Neural cell (in vitro differentiated cells): ENCODE results near the gene COL6A5. TPM values are rescaled to one million over a fixed set of nuclear protein-coding genes. Genes with fewer than 3 reads are reported as not detected.

Source experiments
- H2AFZ ChIP-seq: fragments of 200-600, 300-800 bp; sonication (generic), shearing (Covaris generic); 2 replicates; pipeline ENCODE4 v1.6.0; 2014; ENCODE audit warnings: low read depth, mild to moderate bottlenecking, antibody characterized with exemption, low read length, moderate library complexity
- H3F3A ChIP-seq: fragments of 200-600 bp; shearing (Covaris generic); 2 replicates; pipeline ENCODE4 v1.6.1; 2016; ENCODE audit warnings: mild to moderate bottlenecking, moderate library complexity, mixed read lengths, antibody characterized with exemption, low read length; ENCODE audit not compliant: insufficient read depth, poor library complexity, severe bottlenecking
- H3K27ac ChIP-seq: fragments of 200-600, 300-800 bp; sonication (generic), shearing (Covaris generic); 2 replicates; pipeline ENCODE4 v1.5.1; 2014; ENCODE audit warnings: mild to moderate bottlenecking, low read length, moderate library complexity
- H3K27me3 ChIP-seq: fragments of 300-800, 200-600 bp; sonication (generic), shearing (Covaris generic); 2 replicates; pipeline ENCODE4 v1.6.0; 2014; ENCODE audit warnings: mild to moderate bottlenecking, low read depth, low read length, moderate library complexity; ENCODE audit not compliant: insufficient read depth
- H3K36me3 ChIP-seq: fragments of 300-800, 200-600 bp; sonication (generic), shearing (Covaris generic); 2 replicates; pipeline ENCODE4 v1.5.1; 2014; ENCODE audit warnings: mild to moderate bottlenecking, antibody characterized with exemption, low read length, moderate library complexity; ENCODE audit not compliant: insufficient read depth
- H3K4me2 ChIP-seq: fragments of 300-800, 200-600 bp; sonication (generic), shearing (Covaris generic); 2 replicates; pipeline ENCODE4 v1.6.0; 2014; ENCODE audit warnings: mild to moderate bottlenecking, low read length
- H3K4me3 ChIP-seq: fragments of 300-800, 200-600 bp; sonication (generic), shearing (Covaris generic); 2 replicates; pipeline ENCODE4 v1.5.1; 2014; ENCODE audit warnings: mild to moderate bottlenecking, low read length, moderate library complexity
- H3K79me2 ChIP-seq: fragments of 200-600 bp; shearing (Covaris generic); replicated peaks from 2 replicates; pipeline ENCODE4 v1.6.0; 2014; ENCODE audit warnings: mild to moderate bottlenecking, low read length, moderate library complexity; ENCODE audit not compliant: insufficient read depth
- H3K9ac ChIP-seq: fragments of 300-800, 200-600 bp; sonication (generic), shearing (Covaris generic); 2 replicates; pipeline ENCODE4 v1.6.1; 2016; ENCODE audit warnings: mild to moderate bottlenecking, low read length, mixed read lengths
- H3K9me2 ChIP-seq: fragments of 200-600 bp; shearing (Covaris generic); 2 replicates; pipeline ENCODE4 v1.6.1; 2016; ENCODE audit warnings: mild to moderate bottlenecking, low read length, mixed read lengths; ENCODE audit not compliant: insufficient read depth
- H3K9me3 ChIP-seq: fragments of 200-600, 300-800 bp; sonication (generic), shearing (Covaris generic); 2 replicates; pipeline ENCODE4 v1.6.1; 2016; ENCODE audit warnings: mild to moderate bottlenecking, mixed run types, low read length, moderate library complexity, mixed read lengths
- H4K20me1 ChIP-seq: fragments of 200-600 bp; shearing (Covaris generic); 2 replicates; pipeline ENCODE4 v1.6.1; 2016; ENCODE audit warnings: mild to moderate bottlenecking, mixed run types; ENCODE audit not compliant: insufficient read depth
- EP300 ChIP-seq: fragments of 450-650 bp; conservative IDR thresholded peaks from 2 replicates; pipeline ENCODE4 v1.6.1; 2014; ENCODE audit warnings: antibody characterized with exemption, mild to moderate bottlenecking, moderate library complexity; ENCODE audit not compliant: poor library complexity, severe bottlenecking
- EZH2 ChIP-seq: fragments of 200-600, 300-800 bp; shearing (Covaris generic), sonication (generic); IDR thresholded peaks from 2 replicates; pipeline ENCODE4 v1.6.1; 2014; ENCODE audit warnings: antibody characterized with exemption, low read length, borderline replicate concordance, mild to moderate bottlenecking; ENCODE audit not compliant: insufficient read depth, poor library complexity, severe bottlenecking
- MXI1 ChIP-seq: fragments of 450-650 bp; conservative IDR thresholded peaks from 2 replicates; pipeline ENCODE4 v1.6.1; 2014; ENCODE audit warnings: antibody characterized with exemption, mild to moderate bottlenecking; ENCODE audit not compliant: poor library complexity, severe bottlenecking
- POLR2AphosphoS5 ChIP-seq: IDR thresholded peaks from 2 replicates; pipeline ENCODE4 v1.6.1; 2012
- RAD21 ChIP-seq: fragments of 450-650 bp; conservative IDR thresholded peaks from 2 replicates; pipeline ENCODE4 v1.6.1; 2014; ENCODE audit warnings: antibody characterized with exemption, mild to moderate bottlenecking, moderate library complexity
- SMC3 ChIP-seq: fragments of 450-650 bp; conservative IDR thresholded peaks from 2 replicates; pipeline ENCODE4 v1.6.1; 2014; ENCODE audit warnings: antibody characterized with exemption, mild to moderate bottlenecking, moderate library complexity; ENCODE audit not compliant: poor library complexity
- TAF1 ChIP-seq: IDR thresholded peaks from 2 replicates; pipeline ENCODE4 v1.6.1; 2012; ENCODE audit warnings: low read depth
- polyA plus RNA-seq: library from polyadenylated mRNA; depleted of rRNA; stranded (reverse); fragments of >200 nt; gene quantifications from 2 replicates; pipeline ENCODE4 v1.2.3, GENCODE V29; 2014
- TF ChIP-seq, protein P1 (sequence below): IDR thresholded peaks from 2 replicates; pipeline ENCODE4 v1.6.1; 2012; ENCODE audit warnings: borderline replicate concordance
- TF ChIP-seq, protein P2 (sequence below): fragments of 450-650 bp; IDR thresholded peaks from 2 replicates; pipeline ENCODE4 v1.5.1; 2014; ENCODE audit warnings: antibody characterized with exemption, mild to moderate bottlenecking, moderate library complexity; ENCODE audit not compliant: poor library complexity, severe bottlenecking

The COL6A5 gene
- polyA plus RNA-seq, 1 donor from 2014 or later: not detected

DNA sequence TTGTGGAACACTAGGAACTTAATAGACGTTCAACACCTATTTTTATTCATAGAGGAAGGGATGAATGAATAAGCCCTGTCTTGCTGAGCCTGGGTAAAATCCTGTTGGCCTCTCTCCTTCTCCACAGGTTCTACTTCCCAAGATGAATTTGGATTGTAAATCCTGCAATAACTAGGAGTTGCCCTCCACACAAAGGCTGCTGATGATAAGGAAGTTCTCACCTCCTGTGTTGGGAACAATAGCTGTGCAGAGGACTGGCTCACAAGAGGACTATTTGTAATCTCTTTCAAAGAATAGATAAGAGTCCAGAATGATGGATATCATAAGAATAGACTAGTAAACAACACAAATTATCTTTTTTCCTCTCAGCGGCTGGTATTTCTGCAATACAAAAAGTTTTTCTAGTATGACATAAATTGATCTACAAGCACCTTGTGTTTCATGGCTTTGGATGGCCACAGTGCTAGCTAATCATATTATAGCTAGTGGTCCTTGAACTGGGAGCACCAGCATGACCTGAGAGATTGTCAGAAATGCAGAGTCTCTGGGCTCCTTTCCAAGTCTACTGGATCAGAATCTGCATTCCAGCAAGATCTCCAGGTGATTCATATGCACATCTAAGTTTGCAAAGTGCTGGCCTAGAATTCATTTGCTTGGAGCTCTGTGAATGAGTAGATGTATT, 143.4 kb downstream of the COL6A5 start:
- Histone ChIP-seq H3K4me3 (no peak overlapping the region), H3F3A (no peaks in the 10 kb centered on the region), H3K27me3 (no peaks in the 10 kb centered on the region), H2AFZ (no peak overlapping the region), H3K9me2 (no peaks in the 10 kb centered on the region), H3K36me3 (no peaks in the 10 kb centered on the region), H3K27ac (no peak overlapping the region), H3K9me3 (no peaks in the 10 kb centered on the region), H3K4me2 (no peak overlapping the region), H3K9ac (no peak overlapping the region), H4K20me1 (no peaks in the 10 kb centered on the region), H3K79me2 (no peaks in the 10 kb centered on the region)
- TF ChIP-seq EZH2 (no peak), TAF1 (no peak), SMC3 (no peak), EP300 (no peak), RAD21 (no peak), MXI1 (no peak), POLR2AphosphoS5 (no peak)
- TF ChIP-seq, protein P1, sequence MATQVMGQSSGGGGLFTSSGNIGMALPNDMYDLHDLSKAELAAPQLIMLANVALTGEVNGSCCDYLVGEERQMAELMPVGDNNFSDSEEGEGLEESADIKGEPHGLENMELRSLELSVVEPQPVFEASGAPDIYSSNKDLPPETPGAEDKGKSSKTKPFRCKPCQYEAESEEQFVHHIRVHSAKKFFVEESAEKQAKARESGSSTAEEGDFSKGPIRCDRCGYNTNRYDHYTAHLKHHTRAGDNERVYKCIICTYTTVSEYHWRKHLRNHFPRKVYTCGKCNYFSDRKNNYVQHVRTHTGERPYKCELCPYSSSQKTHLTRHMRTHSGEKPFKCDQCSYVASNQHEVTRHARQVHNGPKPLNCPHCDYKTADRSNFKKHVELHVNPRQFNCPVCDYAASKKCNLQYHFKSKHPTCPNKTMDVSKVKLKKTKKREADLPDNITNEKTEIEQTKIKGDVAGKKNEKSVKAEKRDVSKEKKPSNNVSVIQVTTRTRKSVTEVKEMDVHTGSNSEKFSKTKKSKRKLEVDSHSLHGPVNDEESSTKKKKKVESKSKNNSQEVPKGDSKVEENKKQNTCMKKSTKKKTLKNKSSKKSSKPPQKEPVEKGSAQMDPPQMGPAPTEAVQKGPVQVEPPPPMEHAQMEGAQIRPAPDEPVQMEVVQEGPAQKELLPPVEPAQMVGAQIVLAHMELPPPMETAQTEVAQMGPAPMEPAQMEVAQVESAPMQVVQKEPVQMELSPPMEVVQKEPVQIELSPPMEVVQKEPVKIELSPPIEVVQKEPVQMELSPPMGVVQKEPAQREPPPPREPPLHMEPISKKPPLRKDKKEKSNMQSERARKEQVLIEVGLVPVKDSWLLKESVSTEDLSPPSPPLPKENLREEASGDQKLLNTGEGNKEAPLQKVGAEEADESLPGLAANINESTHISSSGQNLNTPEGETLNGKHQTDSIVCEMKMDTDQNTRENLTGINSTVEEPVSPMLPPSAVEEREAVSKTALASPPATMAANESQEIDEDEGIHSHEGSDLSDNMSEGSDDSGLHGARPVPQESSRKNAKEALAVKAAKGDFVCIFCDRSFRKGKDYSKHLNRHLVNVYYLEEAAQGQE: no peak
- TF ChIP-seq, protein P2, sequence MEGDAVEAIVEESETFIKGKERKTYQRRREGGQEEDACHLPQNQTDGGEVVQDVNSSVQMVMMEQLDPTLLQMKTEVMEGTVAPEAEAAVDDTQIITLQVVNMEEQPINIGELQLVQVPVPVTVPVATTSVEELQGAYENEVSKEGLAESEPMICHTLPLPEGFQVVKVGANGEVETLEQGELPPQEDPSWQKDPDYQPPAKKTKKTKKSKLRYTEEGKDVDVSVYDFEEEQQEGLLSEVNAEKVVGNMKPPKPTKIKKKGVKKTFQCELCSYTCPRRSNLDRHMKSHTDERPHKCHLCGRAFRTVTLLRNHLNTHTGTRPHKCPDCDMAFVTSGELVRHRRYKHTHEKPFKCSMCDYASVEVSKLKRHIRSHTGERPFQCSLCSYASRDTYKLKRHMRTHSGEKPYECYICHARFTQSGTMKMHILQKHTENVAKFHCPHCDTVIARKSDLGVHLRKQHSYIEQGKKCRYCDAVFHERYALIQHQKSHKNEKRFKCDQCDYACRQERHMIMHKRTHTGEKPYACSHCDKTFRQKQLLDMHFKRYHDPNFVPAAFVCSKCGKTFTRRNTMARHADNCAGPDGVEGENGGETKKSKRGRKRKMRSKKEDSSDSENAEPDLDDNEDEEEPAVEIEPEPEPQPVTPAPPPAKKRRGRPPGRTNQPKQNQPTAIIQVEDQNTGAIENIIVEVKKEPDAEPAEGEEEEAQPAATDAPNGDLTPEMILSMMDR: no peak

DNA sequence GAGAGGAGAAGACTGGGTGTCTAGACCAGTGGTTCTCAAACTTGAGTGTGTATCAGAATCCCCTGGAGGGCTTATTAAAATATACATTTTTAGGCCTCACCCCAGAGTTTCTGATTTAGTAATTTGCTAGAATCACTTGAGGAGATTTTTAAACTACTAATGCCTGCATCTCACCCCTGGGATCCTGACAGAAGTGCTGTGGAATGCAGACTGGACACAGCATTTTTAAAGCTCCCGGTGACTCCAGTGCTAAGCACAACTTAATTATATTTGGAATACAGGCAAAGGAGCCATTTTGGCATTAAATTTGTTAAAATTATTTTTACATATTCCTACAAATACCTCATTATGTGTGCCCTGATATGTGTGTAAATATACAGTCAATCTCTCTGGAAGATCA, 144.8 kb downstream of the COL6A5 start:
- Histone ChIP-seq H3K4me2 (no peak overlapping the region), H3K36me3 (no peaks in the 10 kb centered on the region), H3K9me3 (no peaks in the 10 kb centered on the region), H2AFZ (no peak overlapping the region), H3F3A (no peaks in the 10 kb centered on the region), H4K20me1 (no peaks in the 10 kb centered on the region), H3K27me3 (no peaks in the 10 kb centered on the region), H3K27ac (no peak overlapping the region), H3K79me2 (no peaks in the 10 kb centered on the region), H3K9ac (no peak overlapping the region), H3K9me2 (no peaks in the 10 kb centered on the region), H3K4me3 (no peak overlapping the region)
- no peak for TF ChIP-seq TAF1
- TF ChIP-seq POLR2AphosphoS5: no peak
- no peak for TF ChIP-seq SMC3
- TF ChIP-seq EP300: no peak
- TF ChIP-seq, protein P1: no peak
- TF ChIP-seq, protein P2: no peak
- no peak for TF ChIP-seq EZH2
- no peak for TF ChIP-seq MXI1
- no peak for TF ChIP-seq RAD21
